Right renal pelvis (tissue), 4 donors: Measurements from ENCODE around the gene SIPA1. TPM values are rescaled to one million over a fixed set of nuclear protein-coding genes. Genes with fewer than 3 reads are reported as not detected.

ENCODE experiments used
- DNase-seq, 4 donors: peaks; one replicate each; pipeline ENCODE4 v3.0.0-alpha.2; 2013; ENCODE audit warnings: low read depth in 4 of 4, low spot score in 3 of 4, missing footprints in 1 of 4
- polyA plus RNA-seq, 4 donors: library from polyadenylated mRNA; unstranded; fragments of 120-200 nt; gene quantifications; one replicate each; pipeline ENCODE4 v1.2.1, GENCODE V29; 2013; ENCODE audit not compliant: insufficient read length in 4 of 4

SIPA1 gene
- polyA plus RNA-seq, 4 donors: 26.9 to 40.3 (median 30.2) TPM

GRCh38 chr11:65607614-65608426, 30.1 kb upstream of the SIPA1 start:
- no peak for DNase-seq

DNA sequence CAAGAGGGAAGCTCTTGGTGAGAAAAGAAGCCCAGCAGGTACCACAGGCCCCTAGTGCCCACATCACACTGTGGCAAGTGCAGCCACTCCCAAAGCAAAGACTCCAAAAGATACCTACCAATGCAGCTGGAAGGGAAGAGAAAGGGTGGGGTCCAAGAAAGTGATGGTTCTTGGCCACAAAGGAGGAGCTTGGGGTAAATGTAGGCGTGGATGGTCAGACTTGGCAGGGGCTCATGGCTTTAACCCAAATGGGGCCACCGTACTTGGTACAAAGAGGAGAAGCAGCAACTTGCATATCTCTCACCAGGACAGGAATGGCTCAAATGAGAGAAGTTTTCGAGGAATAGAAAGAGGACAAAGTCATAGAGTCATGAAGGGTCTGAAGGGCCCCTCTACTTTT, 28.7 kb upstream of the SIPA1 start:
- DNase-seq: no peak

- no peak for DNase-seq
Observed at GRCh38 chr11:65609665-65610064, 28.2 kb upstream of the SIPA1 start.

- DNase-seq: no peak
Observed at GRCh38 chr11:65610404-65610803, 27.5 kb upstream of the SIPA1 start.

DNA sequence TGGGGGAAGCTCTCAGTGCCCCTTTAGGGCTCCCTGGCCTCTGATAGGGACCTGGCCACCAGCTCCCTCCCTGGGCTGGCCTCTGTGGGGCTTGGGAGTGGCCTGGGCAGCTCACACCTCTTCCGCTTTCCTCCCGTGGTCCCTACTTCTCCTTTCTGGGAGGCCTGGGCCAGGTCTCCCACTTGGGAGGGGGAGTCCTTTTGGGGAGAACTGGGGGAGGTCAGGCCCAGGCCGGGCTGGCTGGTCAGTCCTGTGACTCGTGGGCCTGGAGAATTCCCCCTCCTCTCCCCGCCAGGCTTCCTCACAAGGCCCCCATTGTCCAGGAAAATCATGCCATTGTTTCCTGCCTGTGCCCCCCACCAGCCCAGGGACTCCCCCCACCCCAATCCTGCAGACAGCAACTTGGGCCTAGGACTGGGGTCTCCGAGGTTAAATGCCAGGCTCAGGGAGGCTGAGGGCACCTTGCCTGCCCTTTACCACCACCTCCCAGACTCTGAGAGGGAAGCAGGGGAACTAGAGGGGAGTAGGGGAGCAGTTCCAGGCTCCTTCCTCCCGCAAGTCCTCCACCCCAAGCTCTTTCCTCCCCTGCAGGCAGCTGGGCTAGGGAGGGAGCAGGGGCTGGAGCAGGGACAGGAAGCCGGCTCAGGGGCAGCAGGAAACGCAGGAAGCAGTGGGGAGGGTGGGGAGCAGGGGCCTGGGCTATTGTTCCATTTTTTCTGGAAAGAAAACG, 26.7 kb upstream of the SIPA1 start:
- DNase-seq: no peak

GRCh38 chr11:65611758-65612603, 25.9 kb upstream of the SIPA1 start:
- DNase-seq: no peak

- DNase-seq: no peak
Observed at GRCh38 chr11:65612691-65613090, 25.2 kb upstream of the SIPA1 start.

DNA sequence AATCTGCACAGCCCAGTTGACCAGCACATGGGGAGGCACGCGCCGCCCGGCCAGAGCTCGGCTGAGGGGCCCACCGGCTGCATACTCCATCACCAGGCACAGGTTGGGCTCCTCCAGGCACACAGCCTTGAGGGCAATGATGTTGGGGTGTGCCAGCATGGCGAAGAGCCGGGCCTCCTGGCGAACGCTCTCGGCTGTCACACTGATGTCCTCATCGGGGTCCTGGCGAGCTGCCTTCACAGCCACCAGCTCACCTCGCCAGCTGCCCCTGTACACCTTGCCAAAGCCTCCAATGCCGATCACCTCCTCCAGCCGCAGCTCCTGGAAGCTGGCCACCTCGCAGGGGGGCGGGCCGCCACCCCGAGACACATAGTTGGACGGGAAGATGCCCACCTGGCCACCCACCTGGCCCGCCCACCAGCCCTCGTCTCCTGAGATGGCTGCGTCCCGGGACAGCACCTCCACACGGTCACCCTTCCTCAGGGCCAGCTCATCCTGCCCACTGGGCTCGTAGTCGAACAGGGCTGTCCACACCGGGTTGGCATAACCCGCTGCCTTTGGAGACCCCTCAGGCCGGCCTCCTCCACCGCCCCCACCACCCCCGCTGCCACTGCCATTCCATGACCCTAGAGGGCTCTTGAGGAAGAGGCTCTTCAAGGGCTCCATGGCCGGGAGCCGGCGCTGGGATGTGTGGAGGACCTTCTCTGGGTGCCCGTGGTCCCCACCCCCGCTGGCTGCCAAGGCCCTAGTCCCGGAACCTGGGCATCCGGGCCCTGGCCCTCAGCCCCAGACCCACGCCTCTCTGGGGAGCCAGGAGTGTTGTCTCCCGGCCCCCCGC, 24.6 kb upstream of the SIPA1 start:
- DNase-seq: no peak

- DNase-seq: peak; percentile 100
Observed at GRCh38 chr11:65615229-65615949, 22.5 kb upstream of the SIPA1 start, which contains the start of gene PCNX3. Gene PCNX3 (plus strand): TSS chr11:65615776. CDS start chr11:65616312, 536 bp downstream.

DNA sequence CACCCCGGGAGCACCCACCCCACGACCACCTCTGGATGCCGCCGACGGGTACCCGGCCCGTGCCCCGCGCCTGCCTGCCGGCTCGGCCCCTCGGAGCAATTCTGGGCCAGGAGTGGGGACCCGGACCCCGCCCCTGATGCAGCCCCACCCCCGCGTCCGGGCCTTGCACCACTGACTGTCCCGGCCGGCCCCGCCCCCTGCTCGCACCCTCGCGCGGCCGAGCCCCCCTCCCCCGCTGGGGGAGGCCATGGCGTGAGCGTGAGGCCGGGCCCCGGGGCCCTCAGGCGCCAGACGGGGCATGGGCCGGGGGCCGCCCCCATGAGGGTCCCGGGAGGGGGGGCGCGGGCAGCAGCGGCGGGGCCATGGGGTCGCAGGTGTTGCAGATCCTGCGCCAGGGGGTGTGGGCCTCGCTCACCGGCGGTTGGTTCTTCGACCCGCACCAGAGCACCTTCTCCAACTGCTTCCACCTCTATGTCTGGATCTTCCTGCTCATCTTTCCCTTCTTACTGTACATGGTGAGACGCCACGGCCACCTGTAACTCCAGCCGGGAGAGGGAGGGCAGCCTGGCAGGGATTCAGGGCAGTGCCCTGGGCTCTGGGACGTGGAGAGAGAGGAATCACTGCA, 21.8 kb upstream of the SIPA1 start:
- DNase-seq: no peak

DNA sequence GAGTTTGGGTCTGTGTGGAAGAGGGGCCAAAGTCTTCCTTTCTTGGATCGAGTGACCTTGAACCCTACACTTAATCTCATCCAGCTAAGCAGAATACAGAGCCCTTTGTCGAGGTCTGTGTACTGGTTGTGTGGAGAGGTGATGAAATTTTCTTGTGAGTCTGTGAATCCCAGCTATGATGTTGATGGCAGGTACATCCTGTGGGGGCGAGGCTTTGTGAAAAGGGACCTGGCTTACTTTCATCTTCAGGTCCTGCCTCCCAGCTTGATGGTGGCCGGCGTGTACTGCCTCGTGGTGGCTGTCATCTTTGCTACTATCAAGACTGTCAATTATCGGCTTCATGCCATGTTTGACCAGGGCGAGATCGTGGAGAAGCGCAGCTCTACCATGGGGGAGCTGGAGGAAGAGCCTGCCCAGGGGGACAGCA, 21.3 kb upstream of the SIPA1 start:
- DNase-seq: no peak

GRCh38 chr11:65617136-65617850, 20.6 kb upstream of the SIPA1 start:
- no peak for DNase-seq

GRCh38 chr11:65617990-65618751, 19.7 kb upstream of the SIPA1 start:
- DNase-seq: no peak

DNA sequence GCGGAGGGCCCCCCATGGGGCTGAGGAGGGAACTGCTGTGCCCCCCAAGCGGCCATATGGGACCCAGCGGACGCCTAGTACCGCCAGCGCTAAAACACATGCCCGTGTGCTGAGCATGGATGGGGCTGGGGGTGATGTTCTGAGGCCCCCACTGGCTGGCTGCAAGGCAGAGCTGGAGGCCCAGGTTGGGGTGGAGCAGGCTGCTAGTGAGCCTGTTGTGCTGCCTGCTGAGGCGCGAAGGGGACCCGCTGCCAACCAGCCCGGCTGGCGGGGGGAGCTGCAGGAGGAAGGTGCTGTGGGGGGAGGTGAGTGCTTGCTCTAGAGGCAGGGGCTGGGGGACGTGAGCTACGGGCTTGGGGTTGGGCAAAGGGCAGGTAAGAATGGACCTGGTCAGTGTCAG, 19.1 kb upstream of the SIPA1 start:
- DNase-seq: no peak

DNA sequence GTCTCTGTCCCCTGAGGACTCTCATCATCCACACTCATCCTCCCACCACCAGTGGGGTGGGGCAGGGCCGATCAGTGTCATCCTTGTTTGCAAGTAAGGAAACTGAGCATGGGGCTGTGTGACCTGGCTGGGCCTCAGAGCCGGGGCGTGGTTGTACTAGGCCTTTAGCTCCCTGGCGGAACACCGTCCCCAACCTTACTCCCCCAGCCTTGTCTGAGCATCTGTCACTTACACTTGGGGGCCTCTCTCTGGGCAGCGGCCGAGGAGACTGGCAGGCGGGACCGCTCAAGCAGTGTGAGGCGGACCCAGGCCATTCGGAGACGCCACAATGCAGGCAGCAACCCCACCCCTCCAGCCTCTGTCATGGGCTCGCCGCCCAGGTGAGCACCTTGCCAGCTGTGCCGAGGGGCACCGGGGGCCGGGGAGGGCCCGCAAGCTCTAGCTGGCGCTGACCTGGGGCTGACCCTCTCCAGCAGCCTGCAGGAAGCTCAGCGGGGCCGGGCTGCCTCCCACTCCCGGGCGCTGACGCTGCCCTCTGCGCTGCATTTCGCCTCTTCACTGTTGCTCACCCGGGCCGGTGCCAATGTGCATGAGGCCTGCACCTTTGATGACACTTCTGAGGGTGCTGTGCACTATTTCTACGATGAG, 18.5 kb upstream of the SIPA1 start:
- no peak for DNase-seq

GRCh38 chr11:65620666-65621065, 17.2 kb upstream of the SIPA1 start:
- no peak for DNase-seq

DNA sequence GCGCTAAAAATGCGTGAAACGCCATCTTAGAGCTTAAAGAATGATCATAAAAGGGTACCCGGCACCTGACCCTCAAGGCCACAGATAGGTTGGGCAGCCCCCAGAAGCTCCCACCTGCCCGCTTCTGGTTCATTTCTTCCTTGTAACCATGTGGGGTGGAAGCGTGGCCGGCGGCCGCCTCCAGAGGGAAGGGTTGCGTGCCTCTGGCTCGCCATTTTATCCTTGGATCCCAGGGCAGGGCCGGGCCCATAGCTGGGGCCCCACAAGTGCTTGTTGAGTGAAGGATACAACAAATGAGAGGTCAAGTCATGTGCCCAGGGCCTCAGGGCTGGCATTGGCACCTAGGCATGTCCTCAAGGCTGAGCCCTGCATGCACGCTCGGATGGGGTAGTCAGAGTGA, 16.4 kb upstream of the SIPA1 start:
- DNase-seq: no peak
